ENCODE data around the gene ANXA2. TPM values are rescaled to one million over a fixed set of nuclear protein-coding genes. Genes with fewer than 3 reads are reported as not detected.

The ANXA2 gene
- total and polyA plus RNA-seq, 9 donors: 118 to 910 (median 237) TPM

DNA sequence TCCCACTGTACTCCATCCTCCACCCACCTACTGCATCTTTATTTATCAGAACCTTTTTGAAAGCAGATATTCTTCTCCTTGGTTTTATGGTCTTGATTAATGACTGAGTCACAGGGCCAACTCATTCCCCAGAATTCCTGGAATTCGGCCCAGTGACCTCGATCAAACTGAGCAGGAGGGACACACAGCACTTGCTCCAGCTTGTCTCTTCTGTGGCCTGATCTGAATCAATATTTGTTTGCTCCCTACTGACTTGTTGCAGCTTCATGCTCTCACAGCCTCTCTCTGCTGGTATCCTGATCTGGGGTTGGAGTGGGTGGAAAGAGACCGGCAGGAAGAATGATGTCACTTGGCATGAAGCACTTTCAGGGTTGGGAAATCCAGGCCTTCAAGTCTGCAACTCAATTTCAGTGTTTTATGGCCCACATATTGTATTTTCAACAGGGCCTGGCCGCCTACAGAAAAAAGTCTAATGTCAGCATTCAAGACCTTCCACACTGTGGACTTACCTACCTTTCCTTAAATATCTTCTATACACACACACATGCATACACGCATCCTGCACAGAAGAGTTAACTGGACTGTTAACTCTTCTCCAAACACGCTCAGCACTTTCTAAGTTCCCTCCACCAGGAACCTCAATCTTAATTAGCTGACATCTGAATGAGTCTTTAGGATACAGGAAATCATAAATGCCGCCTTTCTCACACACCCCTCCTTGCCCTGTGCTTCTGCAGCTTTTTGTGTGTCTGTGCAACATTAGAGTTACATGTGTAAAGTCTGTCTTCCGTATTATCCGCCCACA lies 4.6 kb downstream of the ANXA2 start:
- DNase-seq: peak; percentile 48 to 82 (median 59)
- peak in 1 of 3 donors; percentile 10 for TF ChIP-seq CTCF (IDR thresholded peaks at IDR 0.05)
- no peak for TF ChIP-seq EP300 (IDR thresholded peaks at IDR 0.05)
- TF ChIP-seq POLR2A (IDR thresholded peaks at IDR 0.05): peak; percentile 48
- H3K27me3 ChIP-seq: no peaks in the 10 kb centered on the region
- intact Hi-C loops (cut with DNase I): no loop called here
- H3K9me3 ChIP-seq: no peaks in the 10 kb centered on the region
- peaks cover 29% of the 10 kb centered on the region for H3K4me1 ChIP-seq (ENCODE audit: insufficient read depth)
- no peaks in the 10 kb centered on the region for H3K36me3 ChIP-seq
- H3K27ac ChIP-seq: peak overlapping the region in 1 of 2 donors; percentile 70
- H3K4me3 ChIP-seq: no peak overlapping the region
- 24 to 34% (median 30%) methylated on average over 9 of the region's 9 CpGs for WGBS, 3 donors

DNA sequence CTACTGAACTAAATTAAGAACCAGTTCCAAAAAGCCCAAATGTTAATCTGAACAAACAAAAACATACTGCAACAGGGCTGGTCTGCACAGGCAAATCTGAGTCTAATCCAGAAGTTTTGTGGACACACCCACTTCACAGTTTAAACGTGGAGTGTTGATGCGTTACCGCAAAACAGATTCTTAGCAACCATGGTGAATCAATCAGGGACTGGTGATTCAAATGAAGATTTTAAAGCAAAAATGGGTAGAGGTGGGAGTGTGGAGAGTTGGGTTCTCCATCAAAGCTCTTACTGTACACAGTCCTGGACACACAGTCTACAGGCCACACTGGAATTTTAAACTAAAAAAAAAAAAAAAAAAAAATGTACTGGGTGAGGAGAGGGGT lies 5.2 kb downstream of the ANXA2 start:
- WGBS, 3 donors: 5 to 10% (median 10%) methylated on average over 3 of the region's 3 CpGs
- TF ChIP-seq EP300 (IDR thresholded peaks at IDR 0.05) (no peak), POLR2A (IDR thresholded peaks at IDR 0.05) (no peak), CTCF (IDR thresholded peaks at IDR 0.05) (no peak)
- Histone ChIP-seq H3K9me3 (no peaks in the 10 kb centered on the region), H3K27me3 (no peaks in the 10 kb centered on the region), H3K4me3 (no peak overlapping the region), H3K27ac (peak overlapping the region in 1 of 2 donors; percentile 70), H3K36me3 (no peaks in the 10 kb centered on the region), H3K4me1 (ENCODE audit: insufficient read depth) (peaks cover 29% of the 10 kb centered on the region)
- intact Hi-C loops (cut with DNase I): no loop called here
- no peak for DNase-seq

- WGBS, 3 donors: 21 to 25% (median 23%) methylated on average over 4 of the region's 4 CpGs
- intact Hi-C loops (cut with DNase I): no loop called here
- H3K27me3 ChIP-seq: no peaks in the 10 kb centered on the region
- H3K4me1 ChIP-seq (ENCODE audit: insufficient read depth): peaks cover 29% of the 10 kb centered on the region
- no peak for DNase-seq
- H3K27ac ChIP-seq: peak overlapping the region in 1 of 2 donors; percentile 70
- no peaks in the 10 kb centered on the region for H3K36me3 ChIP-seq
- TF ChIP-seq POLR2A (IDR thresholded peaks at IDR 0.05) (no peak), CTCF (IDR thresholded peaks at IDR 0.05) (no peak), EP300 (IDR thresholded peaks at IDR 0.05) (no peak)
- H3K4me3 ChIP-seq: no peak overlapping the region
- H3K9me3 ChIP-seq: no peaks in the 10 kb centered on the region
Observed at GRCh38 chr15:60391722-60392315, 6.0 kb downstream of the ANXA2 start.

GRCh38 chr15:60390871-60391501 lies 6.8 kb downstream of the ANXA2 start:
- Histone ChIP-seq H3K4me1 (ENCODE audit: insufficient read depth) (peaks cover 29% of the 10 kb centered on the region), H3K27me3 (no peaks in the 10 kb centered on the region), H3K9me3 (no peaks in the 10 kb centered on the region), H3K4me3 (no peak overlapping the region), H3K36me3 (no peaks in the 10 kb centered on the region), H3K27ac (peak overlapping the region; percentile 27 to 70)
- intact Hi-C loops (cut with DNase I): no loop called here
- DNase-seq: peak in 3 of 5 donors; percentile 34 to 65 (median 38)
- 6 to 20% (median 18%) methylated on average over 6 of the region's 6 CpGs for WGBS, 3 donors
- no peak for TF ChIP-seq EP300 (IDR thresholded peaks at IDR 0.05)
- TF ChIP-seq POLR2A (IDR thresholded peaks at IDR 0.05): no peak
- TF ChIP-seq CTCF (IDR thresholded peaks at IDR 0.05): no peak

Data from ovary (tissue), 9 donors.